Measurements from ENCODE around the gene METTL21C. TPM values are rescaled to one million over a fixed set of nuclear protein-coding genes. Genes with fewer than 3 reads are reported as not detected.

The METTL21C gene
- polyA plus RNA-seq, 3 donors: not detected

DNA sequence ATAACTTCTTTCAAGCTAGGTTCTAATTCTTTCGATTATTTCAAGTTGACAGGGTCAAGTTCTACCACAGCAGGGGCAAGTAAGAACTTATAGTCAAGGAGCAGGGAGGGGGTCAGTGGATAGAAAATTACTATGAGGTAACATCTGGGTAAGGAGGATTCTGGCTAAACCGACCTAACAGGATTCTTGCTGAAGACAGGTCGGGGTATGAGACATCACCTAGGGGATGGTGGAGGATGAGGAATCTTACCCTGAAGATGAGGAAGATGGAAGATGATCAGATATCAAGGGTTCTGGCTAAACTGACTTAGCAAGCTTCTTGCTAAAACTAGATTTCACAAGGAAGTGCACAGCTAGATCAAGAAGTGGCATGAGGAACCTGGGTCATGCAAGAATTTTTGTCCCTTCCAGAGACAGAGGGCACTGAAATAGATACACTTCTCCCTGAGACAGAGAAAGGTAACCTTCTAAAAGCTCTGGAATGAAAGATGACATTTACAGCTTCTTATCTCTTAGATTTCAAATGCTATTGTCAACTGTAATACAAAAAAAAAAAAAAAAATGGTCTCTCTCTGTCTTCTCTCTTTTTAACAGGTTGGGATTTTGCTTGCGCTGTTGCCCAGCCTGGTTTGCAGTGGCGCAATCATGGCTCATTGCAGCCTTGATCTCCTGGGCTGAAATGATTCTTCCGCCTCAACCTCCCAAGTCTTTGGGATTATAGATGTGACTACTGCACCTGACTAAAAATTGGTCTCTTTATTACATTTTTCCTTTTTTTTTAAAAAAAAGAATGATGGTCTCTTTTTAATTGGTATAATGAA, 9.6 kb upstream of the METTL21C start:
- intact Hi-C loops (cut with micrococcal nuclease): no loop called here
- H3K27ac ChIP-seq (ENCODE audit: low read depth in 1 of 2, low read length in 2 of 2): no peak overlapping the region
- TF ChIP-seq, protein P1, sequence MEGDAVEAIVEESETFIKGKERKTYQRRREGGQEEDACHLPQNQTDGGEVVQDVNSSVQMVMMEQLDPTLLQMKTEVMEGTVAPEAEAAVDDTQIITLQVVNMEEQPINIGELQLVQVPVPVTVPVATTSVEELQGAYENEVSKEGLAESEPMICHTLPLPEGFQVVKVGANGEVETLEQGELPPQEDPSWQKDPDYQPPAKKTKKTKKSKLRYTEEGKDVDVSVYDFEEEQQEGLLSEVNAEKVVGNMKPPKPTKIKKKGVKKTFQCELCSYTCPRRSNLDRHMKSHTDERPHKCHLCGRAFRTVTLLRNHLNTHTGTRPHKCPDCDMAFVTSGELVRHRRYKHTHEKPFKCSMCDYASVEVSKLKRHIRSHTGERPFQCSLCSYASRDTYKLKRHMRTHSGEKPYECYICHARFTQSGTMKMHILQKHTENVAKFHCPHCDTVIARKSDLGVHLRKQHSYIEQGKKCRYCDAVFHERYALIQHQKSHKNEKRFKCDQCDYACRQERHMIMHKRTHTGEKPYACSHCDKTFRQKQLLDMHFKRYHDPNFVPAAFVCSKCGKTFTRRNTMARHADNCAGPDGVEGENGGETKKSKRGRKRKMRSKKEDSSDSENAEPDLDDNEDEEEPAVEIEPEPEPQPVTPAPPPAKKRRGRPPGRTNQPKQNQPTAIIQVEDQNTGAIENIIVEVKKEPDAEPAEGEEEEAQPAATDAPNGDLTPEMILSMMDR (IDR thresholded peaks at IDR 0.05): no peak
- no peaks in the 10 kb centered on the region for H3K36me3 ChIP-seq (replicated peaks in 1 of 2; ENCODE audit: control insufficient read depth in 1 of 2, insufficient read depth in 2 of 2, low read length in 2 of 2)
- no peaks in the 10 kb centered on the region for H3K36me3 Mint-ChIP-seq
- no peaks in the 10 kb centered on the region for H3K4me1 Mint-ChIP-seq
- no peak overlapping the region for H3K4me3 Mint-ChIP-seq
- DNase-seq: no peak
- H4K20me1 ChIP-seq (ENCODE audit: insufficient read depth, low read length): no peaks in the 10 kb centered on the region
- no peak overlapping the region for H3K4me3 ChIP-seq (replicated peaks in 1 of 3; ENCODE audit: low read depth in 2 of 3, low read length in 3 of 3)
- H3K27ac Mint-ChIP-seq: no peak overlapping the region
- H3K4me2 ChIP-seq (replicated peaks; ENCODE audit: extremely low read depth, low read length, poor library complexity, severe bottlenecking): no peak overlapping the region
- no peaks in the 10 kb centered on the region for H3K27me3 ChIP-seq (ENCODE audit: control insufficient read depth in 2 of 2, insufficient read depth in 2 of 2, low read length in 2 of 2)
- no peaks in the 10 kb centered on the region for H3K79me2 ChIP-seq (ENCODE audit: insufficient read depth, low read length)
- no peaks in the 10 kb centered on the region for H3K4me1 ChIP-seq (ENCODE audit: control insufficient read depth in 1 of 2, insufficient read depth in 2 of 2, low read length in 2 of 2)
- WGBS (ENCODE audit: insufficient coverage): 86% methylated on average over 2 of the region's 6 CpGs
- H3K27me3 Mint-ChIP-seq (ENCODE audit: low read depth in 3 of 3): peaks cover 0 to 7% (median 4%) of the 10 kb centered on the region in 3 donors
- peaks cover 0 to 3% (median 0%) of the 10 kb centered on the region in 7 donors for H3K9me3 Mint-ChIP-seq
- H3K9me3 ChIP-seq (replicated peaks in 1 of 2; ENCODE audit: control insufficient read depth in 1 of 2, insufficient read depth in 1 of 2, low read length in 2 of 2): no peaks in the 10 kb centered on the region
- no peak overlapping the region for H2AFZ ChIP-seq (ENCODE audit: insufficient read depth, low read depth, low read length, poor library complexity, severe bottlenecking)
- H3K9ac ChIP-seq (ENCODE audit: insufficient read depth, low read length, poor library complexity, severe bottlenecking): no peak overlapping the region

DNA sequence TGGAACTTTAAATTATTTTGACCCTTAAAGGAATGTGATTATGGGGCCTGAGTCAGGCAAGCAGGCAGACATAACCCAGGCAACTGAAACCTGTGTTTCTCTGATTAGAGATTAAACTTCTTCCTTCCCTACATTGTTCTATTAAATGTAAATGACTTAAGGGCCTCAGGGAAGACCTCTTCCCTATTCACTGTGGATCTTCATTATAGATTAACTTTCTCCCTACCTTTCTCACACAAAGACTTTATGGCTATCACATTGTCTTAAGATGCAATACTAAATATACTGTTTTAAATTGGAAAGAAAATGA, 8.8 kb upstream of the METTL21C start:
- no peak for DNase-seq
- peaks cover 0 to 5% (median 3%) of the 10 kb centered on the region in 3 donors for H3K27me3 Mint-ChIP-seq (ENCODE audit: low read depth in 3 of 3)
- H3K4me1 ChIP-seq (ENCODE audit: control insufficient read depth in 1 of 2, insufficient read depth in 2 of 2, low read length in 2 of 2): no peaks in the 10 kb centered on the region
- no peak overlapping the region for H3K27ac Mint-ChIP-seq
- H3K4me1 Mint-ChIP-seq: no peaks in the 10 kb centered on the region
- H3K36me3 Mint-ChIP-seq: no peaks in the 10 kb centered on the region
- H3K4me3 ChIP-seq (replicated peaks in 1 of 3; ENCODE audit: low read depth in 2 of 3, low read length in 3 of 3): no peak overlapping the region
- H3K4me2 ChIP-seq (replicated peaks; ENCODE audit: extremely low read depth, low read length, poor library complexity, severe bottlenecking): no peak overlapping the region
- no peak overlapping the region for H3K4me3 Mint-ChIP-seq
- H3K9ac ChIP-seq (ENCODE audit: insufficient read depth, low read length, poor library complexity, severe bottlenecking): no peak overlapping the region
- TF ChIP-seq, protein P1 (IDR thresholded peaks at IDR 0.05): no peak
- intact Hi-C loops (cut with micrococcal nuclease): no loop called here
- no peaks in the 10 kb centered on the region for H4K20me1 ChIP-seq (ENCODE audit: insufficient read depth, low read length)
- H3K27me3 ChIP-seq (ENCODE audit: control insufficient read depth in 2 of 2, insufficient read depth in 2 of 2, low read length in 2 of 2): no peaks in the 10 kb centered on the region
- H3K9me3 ChIP-seq (replicated peaks in 1 of 2; ENCODE audit: control insufficient read depth in 1 of 2, insufficient read depth in 1 of 2, low read length in 2 of 2): peaks cover 0 to under 1% of the 10 kb centered on the region in 2 donors
- H3K9me3 Mint-ChIP-seq: peaks cover 0 to 4% (median 2%) of the 10 kb centered on the region in 7 donors
- no peaks in the 10 kb centered on the region for H3K79me2 ChIP-seq (ENCODE audit: insufficient read depth, low read length)
- H2AFZ ChIP-seq (ENCODE audit: insufficient read depth, low read depth, low read length, poor library complexity, severe bottlenecking): no peak overlapping the region
- no peaks in the 10 kb centered on the region for H3K36me3 ChIP-seq (replicated peaks in 1 of 2; ENCODE audit: control insufficient read depth in 1 of 2, insufficient read depth in 2 of 2, low read length in 2 of 2)
- no peak overlapping the region for H3K27ac ChIP-seq (ENCODE audit: low read depth in 1 of 2, low read length in 2 of 2)

Data from CD14-positive monocyte (primary cell).